ENCODE data around the gene CPT1A. TPM values are rescaled to one million over a fixed set of nuclear protein-coding genes. Genes with fewer than 3 reads are reported as not detected.

CPT1A gene
- total and polyA plus RNA-seq, 7 donors: 8.6 to 29.2 (median 12.9) TPM

- WGBS, 3 donors: 97 to 99% (median 98%) methylated on average over 1 of the region's 1 CpG
- H3K27ac ChIP-seq: no peak overlapping the region
- no peaks in the 10 kb centered on the region for H3K9me3 ChIP-seq
- H3K36me3 ChIP-seq (ENCODE audit: insufficient read depth in 1 of 2, low read depth in 1 of 2): no peaks in the 10 kb centered on the region
- no peak for ATAC-seq
- no peak for TF ChIP-seq CTCF (IDR thresholded peaks at IDR 0.05)
- H3K4me3 ChIP-seq: no peak overlapping the region
- H3K4me1 ChIP-seq: no peaks in the 10 kb centered on the region
- intact Hi-C loops (cut with DNase I): no loop called here
- no peak for DNase-seq
- H3K27me3 ChIP-seq (ENCODE audit: insufficient read depth in 3 of 3, low read length in 2 of 3): peaks cover under 1 to 14% (median 1%) of the 10 kb centered on the region in 3 donors
Observed at GRCh38 chr11:68722143-68722542, 119.6 kb downstream of the CPT1A start.

DNA sequence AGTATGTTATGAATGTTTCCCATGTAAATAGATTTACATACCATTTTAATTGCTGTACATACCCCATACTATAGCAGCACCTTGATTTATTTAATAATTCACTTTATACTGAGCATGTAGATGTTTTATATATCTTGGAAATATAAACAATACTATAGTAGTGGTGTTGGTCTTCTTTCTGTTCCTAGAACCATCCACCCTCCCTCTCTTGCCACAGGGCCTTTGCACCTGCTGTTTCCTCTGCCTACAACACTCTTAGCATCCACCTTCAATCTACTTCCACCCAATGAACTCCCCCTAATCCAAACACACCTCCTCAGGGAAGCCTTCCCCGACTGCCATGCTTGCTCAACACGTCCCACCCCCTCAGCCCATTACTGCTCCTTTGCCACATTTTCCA lies 120.6 kb downstream of the CPT1A start:
- no peak overlapping the region for H3K4me3 ChIP-seq
- peaks cover 0 to 20% (median 1%) of the 10 kb centered on the region in 3 donors for H3K27me3 ChIP-seq (ENCODE audit: insufficient read depth in 3 of 3, low read length in 2 of 3)
- intact Hi-C loops (cut with DNase I): no loop called here
- no peak overlapping the region for H3K27ac ChIP-seq
- no peaks in the 10 kb centered on the region for H3K4me1 ChIP-seq
- H3K9me3 ChIP-seq: no peaks in the 10 kb centered on the region
- ATAC-seq (no peak), DNase-seq (no peak)
- WGBS, 3 donors: 72 to 79% (median 77%) methylated on average over 2 of the region's 2 CpGs
- TF ChIP-seq CTCF (IDR thresholded peaks at IDR 0.05): no peak
- H3K36me3 ChIP-seq (ENCODE audit: insufficient read depth in 1 of 2, low read depth in 1 of 2): no peaks in the 10 kb centered on the region

DNA sequence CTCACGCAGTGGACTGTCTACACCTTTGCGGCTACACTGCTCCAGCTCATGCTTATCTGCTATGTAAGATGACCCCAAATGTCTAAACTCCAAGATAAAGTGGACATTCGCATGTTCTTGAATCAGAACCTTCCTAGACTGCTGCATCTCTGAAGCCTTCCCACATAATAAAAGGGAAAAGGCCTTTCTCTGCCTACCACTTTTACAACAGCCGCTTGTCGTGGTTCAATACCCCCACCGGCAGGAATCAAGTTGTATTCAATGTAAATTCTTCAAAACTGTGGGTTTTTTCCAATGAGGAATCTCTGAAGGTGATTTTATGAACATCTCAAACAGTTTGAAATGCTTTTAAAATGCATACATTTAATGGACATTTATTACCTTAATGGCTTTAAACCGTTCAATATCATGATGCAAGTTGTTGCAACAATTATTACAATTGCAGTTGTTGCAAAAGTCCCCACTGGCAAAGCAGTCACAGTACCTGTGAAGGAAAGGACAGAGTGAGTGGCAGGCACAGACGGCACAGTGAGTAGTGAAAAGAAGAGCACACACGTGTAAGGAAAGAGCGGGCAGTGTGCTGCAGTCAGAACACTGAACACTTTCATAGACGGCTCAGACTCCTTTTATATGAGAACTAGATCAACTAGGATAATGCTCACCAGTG lies 126.1 kb downstream of the CPT1A start:
- 73 to 82% (median 80%) methylated on average over 11 of the region's 11 CpGs for WGBS, 3 donors
- Histone ChIP-seq H3K27ac (no peak overlapping the region), H3K4me3 (no peak overlapping the region), H3K9me3 (no peaks in the 10 kb centered on the region), H3K36me3 (ENCODE audit: insufficient read depth in 1 of 2, low read depth in 1 of 2) (no peaks in the 10 kb centered on the region), H3K27me3 (ENCODE audit: insufficient read depth in 3 of 3, low read length in 2 of 3) (peaks cover 0 to 28% (median 1%) of the 10 kb centered on the region in 3 donors), H3K4me1 (no peaks in the 10 kb centered on the region)
- ATAC-seq: no peak
- no peak for TF ChIP-seq CTCF (IDR thresholded peaks at IDR 0.05)
- intact Hi-C loops (cut with DNase I): no loop called here
- DNase-seq: no peak

GRCh38 chr11:68714060-68714856 lies 127.5 kb downstream of the CPT1A start:
- intact Hi-C loops (cut with DNase I): no loop called here
- DNase-seq: no peak

More at GRCh38 chr11:68714060-68714856, 127.5 kb downstream of the CPT1A start:
- TF ChIP-seq CTCF (IDR thresholded peaks at IDR 0.05): no peak
- no peaks in the 10 kb centered on the region for H3K36me3 ChIP-seq (ENCODE audit: insufficient read depth in 1 of 2, low read depth in 1 of 2)
- peaks cover 0 to 21% (median 0%) of the 10 kb centered on the region in 3 donors for H3K27me3 ChIP-seq (ENCODE audit: insufficient read depth in 3 of 3, low read length in 2 of 3)
- H3K27ac ChIP-seq: no peak overlapping the region
- ATAC-seq: no peak
- WGBS, 3 donors: 50 to 53% (median 52%) methylated on average over 23 of the region's 23 CpGs
- no peak overlapping the region for H3K4me3 ChIP-seq
- no peaks in the 10 kb centered on the region for H3K9me3 ChIP-seq
- no peaks in the 10 kb centered on the region for H3K4me1 ChIP-seq
